Tibial nerve (tissue), 4 donors: Measurements from ENCODE around the gene MARCHF10. TPM values are rescaled to one million over a fixed set of nuclear protein-coding genes. Genes with fewer than 3 reads are reported as not detected.

Experiments
- DNase-seq, 2 donors: peaks; one replicate each; pipeline ENCODE4 v3.0.0-alpha.2; 2019; ENCODE audit warnings: low spot score in 2 of 2
- H3K27ac ChIP-seq, 4 donors: fragments of 200-600 bp; sonication (generic) in 3 of 4; one replicate each; pipeline ENCODE4 v1.5.1; 2017 to 2019; ENCODE audit warnings: mild to moderate bottlenecking in 1 of 4
- H3K27me3 ChIP-seq, 2 donors: fragments of 200-600 bp; sonication (generic) in 1 of 2; one replicate each; pipeline versions ENCODE4 v1.5.1 to v1.6.0; 2017 to 2019
- H3K36me3 ChIP-seq, 3 donors: fragments of 200-600 bp; sonication (generic); one replicate each; pipeline ENCODE4 v1.5.1; 2018 to 2019
- H3K4me1 ChIP-seq, 4 donors: fragments of 200-600 bp; sonication (generic) in 3 of 4; one replicate each; pipeline ENCODE4 v1.5.1; 2017 to 2019
- H3K4me3 ChIP-seq, 4 donors: fragments of 200-600 bp; sonication (generic) in 3 of 4; one replicate each; pipeline ENCODE4 v1.5.1; 2017 to 2019; ENCODE audit warnings: mild to moderate bottlenecking in 1 of 4, moderate library complexity in 1 of 4
- H3K9me3 ChIP-seq, 4 donors: fragments of 200-600 bp; sonication (generic) in 3 of 4; one replicate each; pipeline ENCODE4 v1.5.1; 2017 to 2019
- EP300 ChIP-seq, 2 donors: sonication (generic); formaldehyde crosslinking; IDR thresholded peaks; one replicate each; pipeline ENCODE4 v1.6.1; 2017; ENCODE audit warnings: antibody characterized with exemption in 2 of 2, mild to moderate bottlenecking in 1 of 2
- POLR2A ChIP-seq, 2 donors: fragments of 450-650 bp; IDR thresholded peaks; one replicate each; pipeline ENCODE4 v1.6.1; 2017; ENCODE audit warnings: antibody characterized with exemption in 2 of 2, mild to moderate bottlenecking in 2 of 2, moderate library complexity in 2 of 2
- WGBS, 2 donors: methylation state at CpG; one replicate each; pipeline ENCODE4 v1.1.5; 2018; 5-methylcytosine and 5-hydroxymethylcytosine counted together
- total RNA-seq, 4 donors: library from RNA; depleted of rRNA; stranded (reverse); fragments of >200 nt; gene quantifications; one replicate each; pipeline ENCODE4 v1.1.0, GENCODE V29; 2016
- TF ChIP-seq, protein P1 (sequence below), 5 experiments: fragments of 200-600 bp in 3 of 5; fragments of 450-650 bp in 2 of 5; sonication (generic) in 3 of 5; IDR thresholded peaks; one replicate each; pipeline ENCODE4 v1.5.1; 2016 to 2019; ENCODE audit warnings: antibody characterized with exemption in 5 of 5, mild to moderate bottlenecking in 3 of 5, moderate library complexity in 2 of 5

Gene MARCHF10
- total RNA-seq, 4 donors from 2014 or later = 1.8 to 11.7 (median 3.6) TPM

DNA sequence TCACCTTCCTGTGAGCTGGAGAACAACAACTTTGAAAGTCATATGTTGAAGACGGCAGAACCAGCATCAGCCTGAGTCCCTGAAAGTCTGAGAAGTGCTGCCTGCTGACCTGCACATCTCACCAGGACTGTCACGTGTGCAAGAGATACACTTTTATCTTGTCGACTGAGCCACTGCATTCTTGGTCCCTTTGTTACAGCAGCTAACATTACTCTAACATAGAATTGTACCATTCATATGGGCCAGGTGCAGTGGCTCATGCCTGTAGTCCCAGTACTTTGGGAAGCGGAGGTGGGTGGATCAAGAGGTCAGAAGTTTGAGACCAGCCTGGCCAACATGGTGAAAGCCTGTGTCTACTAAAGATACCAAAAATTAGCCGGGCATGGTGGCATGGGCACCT is 40.1 kb downstream of the MARCHF10 start:
- H3K36me3 ChIP-seq = no peaks in the 10 kb centered on the region
- no peak overlapping the region for H3K27ac ChIP-seq
- no peak overlapping the region for H3K4me3 ChIP-seq
- DNase-seq = no peak
- H3K9me3 ChIP-seq = no peaks in the 10 kb centered on the region
- no peaks in the 10 kb centered on the region for H3K4me1 ChIP-seq
- WGBS, 2 donors = 91 to 96% methylated on average over 5 of the region's 5 CpGs
- no peak for TF ChIP-seq EP300 (IDR thresholded peaks at IDR 0.05)
- TF ChIP-seq POLR2A (IDR thresholded peaks at IDR 0.05) = no peak
- TF ChIP-seq, protein P1, sequence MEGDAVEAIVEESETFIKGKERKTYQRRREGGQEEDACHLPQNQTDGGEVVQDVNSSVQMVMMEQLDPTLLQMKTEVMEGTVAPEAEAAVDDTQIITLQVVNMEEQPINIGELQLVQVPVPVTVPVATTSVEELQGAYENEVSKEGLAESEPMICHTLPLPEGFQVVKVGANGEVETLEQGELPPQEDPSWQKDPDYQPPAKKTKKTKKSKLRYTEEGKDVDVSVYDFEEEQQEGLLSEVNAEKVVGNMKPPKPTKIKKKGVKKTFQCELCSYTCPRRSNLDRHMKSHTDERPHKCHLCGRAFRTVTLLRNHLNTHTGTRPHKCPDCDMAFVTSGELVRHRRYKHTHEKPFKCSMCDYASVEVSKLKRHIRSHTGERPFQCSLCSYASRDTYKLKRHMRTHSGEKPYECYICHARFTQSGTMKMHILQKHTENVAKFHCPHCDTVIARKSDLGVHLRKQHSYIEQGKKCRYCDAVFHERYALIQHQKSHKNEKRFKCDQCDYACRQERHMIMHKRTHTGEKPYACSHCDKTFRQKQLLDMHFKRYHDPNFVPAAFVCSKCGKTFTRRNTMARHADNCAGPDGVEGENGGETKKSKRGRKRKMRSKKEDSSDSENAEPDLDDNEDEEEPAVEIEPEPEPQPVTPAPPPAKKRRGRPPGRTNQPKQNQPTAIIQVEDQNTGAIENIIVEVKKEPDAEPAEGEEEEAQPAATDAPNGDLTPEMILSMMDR (IDR thresholded peaks at IDR 0.05) = no peak
- H3K27me3 ChIP-seq = no peaks in the 10 kb centered on the region

DNA sequence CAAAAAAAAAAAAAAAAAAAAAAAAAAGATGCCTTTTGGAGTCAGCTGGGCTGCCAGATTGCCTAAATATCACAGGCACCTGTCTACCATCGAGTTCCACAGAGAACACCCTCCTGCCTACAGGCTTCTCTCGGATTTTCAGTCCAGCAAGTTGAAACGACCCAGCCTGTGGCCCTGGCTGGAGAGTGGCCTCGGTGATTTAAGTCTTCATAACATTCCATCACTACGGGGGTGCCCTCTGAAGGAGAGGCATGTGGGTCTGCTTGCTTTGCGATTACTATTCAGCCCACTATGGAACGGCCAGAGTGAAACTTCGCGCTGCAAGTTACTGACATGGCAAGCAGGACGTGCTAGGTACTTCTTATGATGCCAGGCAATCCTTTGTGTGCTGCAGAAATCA is 42.8 kb downstream of the MARCHF10 start:
- DNase-seq = no peak
- Histone ChIP-seq H3K9me3 (no peaks in the 10 kb centered on the region), H3K36me3 (no peaks in the 10 kb centered on the region), H3K4me1 (peaks cover 0 to 10% (median 0%) of the 10 kb centered on the region in 4 donors), H3K27me3 (no peaks in the 10 kb centered on the region), H3K4me3 (no peak overlapping the region), H3K27ac (no peak overlapping the region)
- TF ChIP-seq, protein P1 (IDR thresholded peaks at IDR 0.05) = no peak
- TF ChIP-seq POLR2A (IDR thresholded peaks at IDR 0.05) = no peak
- 65 to 68% methylated on average over 9 to 10 of the region's 10 CpGs for WGBS, 2 donors

DNA sequence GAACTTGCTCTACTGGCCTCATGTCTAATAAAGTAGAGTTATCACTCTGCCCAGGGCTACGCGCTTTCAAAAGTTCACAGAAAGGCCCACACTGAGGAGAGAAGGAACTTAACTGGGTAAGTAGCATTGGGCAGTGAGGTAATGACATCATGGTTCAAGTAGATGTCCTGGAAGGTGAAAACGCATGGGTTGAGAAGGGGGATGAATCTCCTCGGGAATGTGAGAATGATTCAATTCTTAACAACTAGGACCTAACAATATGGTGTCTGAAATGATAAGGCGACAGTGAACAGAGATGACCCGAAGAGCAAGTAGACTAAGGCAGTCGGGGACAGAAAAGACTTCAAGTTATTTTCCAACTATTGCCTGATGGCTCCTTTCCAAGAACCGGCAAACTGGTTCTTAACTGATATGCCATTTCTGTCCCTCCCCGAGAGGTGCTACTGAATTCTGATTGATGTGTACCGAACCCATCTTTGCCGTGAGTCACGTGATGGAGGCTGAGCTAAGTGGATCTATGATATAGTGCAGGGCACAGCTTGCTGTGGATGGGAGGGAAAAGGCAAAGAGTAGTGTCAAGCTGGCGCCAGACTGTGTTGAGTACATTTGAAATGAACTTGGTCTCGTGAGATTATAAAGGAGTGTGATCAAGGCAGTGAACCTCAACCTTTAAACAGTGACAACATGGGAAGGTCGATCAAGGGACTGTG is 44.1 kb downstream of the MARCHF10 start:
- H3K36me3 ChIP-seq = no peaks in the 10 kb centered on the region
- H3K4me3 ChIP-seq = no peak overlapping the region
- peaks cover 0 to 16% (median 0%) of the 10 kb centered on the region in 4 donors for H3K4me1 ChIP-seq
- H3K9me3 ChIP-seq = no peaks in the 10 kb centered on the region
- H3K27ac ChIP-seq = no peak overlapping the region
- DNase-seq = no peak
- H3K27me3 ChIP-seq = no peaks in the 10 kb centered on the region
- WGBS, 2 donors = 88 to 91% methylated on average over 15 of the region's 15 CpGs
- TF ChIP-seq EP300 (IDR thresholded peaks at IDR 0.05) (no peak), POLR2A (IDR thresholded peaks at IDR 0.05) (no peak)
- TF ChIP-seq, protein P1 (IDR thresholded peaks at IDR 0.05) = no peak

DNA sequence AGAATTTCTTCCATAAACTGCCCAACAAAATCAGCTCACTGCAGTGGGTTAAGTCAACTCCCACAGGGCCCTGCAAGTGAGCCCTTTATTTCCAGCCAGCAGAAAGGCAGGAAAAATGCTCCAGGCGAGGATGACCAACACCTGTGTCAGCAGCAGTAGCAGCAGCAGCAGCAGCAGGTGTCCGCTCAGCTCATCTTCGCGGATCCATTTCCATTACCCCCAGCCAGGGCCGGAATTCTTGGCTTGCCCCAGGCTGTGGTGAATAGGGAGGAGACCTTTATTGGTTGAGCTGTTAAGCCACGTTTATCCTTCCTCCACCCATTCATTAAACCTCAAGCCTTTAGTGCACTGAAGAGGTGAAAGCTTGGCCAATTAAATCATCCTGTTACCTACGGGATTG is 46.2 kb downstream of the MARCHF10 start:
- Histone ChIP-seq H3K27me3 (no peaks in the 10 kb centered on the region), H3K4me3 (no peak overlapping the region), H3K27ac (no peak overlapping the region), H3K9me3 (no peaks in the 10 kb centered on the region), H3K36me3 (no peaks in the 10 kb centered on the region), H3K4me1 (peaks cover 0 to 16% (median 0%) of the 10 kb centered on the region in 4 donors)
- no peak for TF ChIP-seq EP300 (IDR thresholded peaks at IDR 0.05)
- TF ChIP-seq, protein P1 (IDR thresholded peaks at IDR 0.05) = no peak
- TF ChIP-seq POLR2A (IDR thresholded peaks at IDR 0.05) = no peak
- no peak for DNase-seq
- 67 to 68% methylated on average over 7 of the region's 7 CpGs for WGBS, 2 donors

DNA sequence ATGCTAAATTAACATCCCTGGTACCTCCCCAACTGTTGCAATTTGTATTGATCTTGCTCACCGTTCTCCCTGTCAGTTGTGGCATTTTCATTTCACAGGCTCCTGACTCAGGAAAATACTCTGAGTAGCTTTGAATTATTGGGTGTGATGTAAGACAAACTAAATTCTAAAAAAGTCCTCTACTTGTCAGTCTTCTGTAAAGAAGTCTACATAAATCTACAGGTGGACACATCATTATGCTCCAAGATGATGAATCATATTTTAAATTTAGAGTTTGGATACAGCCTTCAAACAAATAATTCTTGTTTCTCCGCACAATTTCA is 47.2 kb downstream of the MARCHF10 start:
- no peak overlapping the region for H3K27ac ChIP-seq
- peaks cover 0 to 16% (median 0%) of the 10 kb centered on the region in 4 donors for H3K4me1 ChIP-seq
- no peak for TF ChIP-seq POLR2A (IDR thresholded peaks at IDR 0.05)
- TF ChIP-seq, protein P1 (IDR thresholded peaks at IDR 0.05) = no peak
- no peak for TF ChIP-seq EP300 (IDR thresholded peaks at IDR 0.05)
- WGBS, 2 donors = 42% methylated on average over 2 of the region's 2 CpGs
- DNase-seq = no peak
- no peaks in the 10 kb centered on the region for H3K27me3 ChIP-seq
- H3K4me3 ChIP-seq = no peak overlapping the region
- no peaks in the 10 kb centered on the region for H3K36me3 ChIP-seq
- H3K9me3 ChIP-seq = no peaks in the 10 kb centered on the region
